GM12891 (cell line): ENCODE measurements around the gene ADAMTSL1.

ENCODE experiments used
- DNase-seq: peaks from one replicate; pipeline ENCODE4 v3.0.0; 2011; ENCODE audit warnings: low spot score; ENCODE audit not compliant: insufficient read length
- FAIRE-seq: peaks from 2 replicates; lab custom pipeline; 2011; peaks lifted over from hg19 to GRCh38; lab: Jason Lieb, UNC
- PAX5 ChIP-seq: IDR thresholded peaks from 2 replicates; pipeline ENCODE4 v1.6.1; 2011; ENCODE audit warnings: low read length, moderate library complexity, mild to moderate bottlenecking; ENCODE audit not compliant: insufficient read depth, severe bottlenecking
- POLR2A ChIP-seq: IDR thresholded peaks from 2 replicates; pipeline ENCODE4 v1.6.1; 2011; ENCODE audit warnings: low read depth, low read length, control low read depth
- POLR2AphosphoS5 ChIP-seq: IDR thresholded peaks from 2 replicates; pipeline ENCODE4 v1.6.1; 2011; ENCODE audit warnings: low read depth, low read length, control low read depth
- POU2F2 ChIP-seq: IDR thresholded peaks from 2 replicates; pipeline ENCODE4 v1.6.1; 2011; ENCODE audit warnings: low read depth, mild to moderate bottlenecking, control low read depth, low read length, moderate library complexity
- SPI1 ChIP-seq: IDR thresholded peaks from 2 replicates; pipeline ENCODE4 v1.6.1; 2011; ENCODE audit warnings: low read depth, low read length, control low read depth
- TAF1 ChIP-seq: IDR thresholded peaks from 2 replicates; pipeline ENCODE4 v1.6.1; 2011; ENCODE audit warnings: low read depth, low read length, control low read depth

Gene ADAMTSL1

DNA sequence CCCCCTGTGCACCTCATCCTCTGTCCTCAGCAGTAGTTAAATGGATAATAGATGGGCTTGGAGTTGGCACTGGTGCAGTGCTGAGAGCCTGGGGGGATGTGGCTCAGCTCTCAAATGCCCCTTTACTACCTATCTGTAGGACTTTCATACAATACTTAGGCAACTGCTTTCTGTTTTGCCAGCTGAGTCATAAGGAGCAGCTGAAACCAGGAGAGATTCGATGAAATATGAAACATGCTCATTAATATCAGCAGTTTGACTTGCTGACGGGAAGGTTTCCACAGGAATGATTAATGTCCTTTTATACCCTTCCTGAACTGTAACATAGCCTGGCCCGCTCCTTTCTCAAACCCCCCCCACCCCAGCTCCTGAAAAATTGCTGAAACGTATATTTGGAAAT is 416.4 kb downstream of the ADAMTSL1 start:
- DNase-seq: no peak
- no peak for FAIRE-seq
- TF ChIP-seq TAF1 (no peak), POU2F2 (no peak), POLR2AphosphoS5 (no peak), SPI1 (no peak), PAX5 (no peak), POLR2A (no peak)

DNA sequence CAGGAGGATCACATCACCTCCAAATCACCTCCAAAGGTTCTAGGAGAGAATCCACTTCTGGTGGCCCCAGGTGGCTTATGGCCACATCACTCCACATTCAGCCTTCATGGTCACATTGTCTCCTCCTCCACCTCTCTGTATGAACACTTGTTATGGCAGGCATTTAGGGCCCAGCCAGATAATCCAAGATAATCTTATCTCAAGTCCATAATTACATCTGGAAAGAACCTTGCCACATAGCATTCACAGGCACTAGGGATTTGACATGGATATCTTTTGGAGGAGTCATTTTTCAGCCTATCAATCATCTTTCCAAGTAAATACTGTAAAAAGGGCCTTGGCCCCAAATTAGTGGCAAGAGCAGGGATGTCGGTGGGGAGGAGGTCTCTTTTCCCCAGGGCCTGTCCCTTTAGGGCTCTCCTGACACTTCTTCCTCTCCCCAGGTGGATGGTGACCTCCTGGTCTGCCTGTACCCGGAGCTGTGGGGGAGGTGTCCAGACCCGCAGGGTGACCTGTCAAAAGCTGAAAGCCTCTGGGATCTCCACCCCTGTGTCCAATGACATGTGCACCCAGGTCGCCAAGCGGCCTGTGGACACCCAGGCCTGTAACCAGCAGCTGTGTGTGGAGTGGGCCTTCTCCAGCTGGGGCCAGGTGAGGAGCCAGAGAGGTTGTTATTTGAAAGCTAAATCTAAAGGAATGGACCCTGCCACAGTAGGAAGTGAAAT is 418.2 kb downstream of the ADAMTSL1 start:
- DNase-seq (no peak), FAIRE-seq (no peak)
- no peak for TF ChIP-seq POU2F2
- no peak for TF ChIP-seq PAX5
- TF ChIP-seq SPI1: no peak
- TF ChIP-seq TAF1: no peak
- TF ChIP-seq POLR2A: no peak
- no peak for TF ChIP-seq POLR2AphosphoS5

DNA sequence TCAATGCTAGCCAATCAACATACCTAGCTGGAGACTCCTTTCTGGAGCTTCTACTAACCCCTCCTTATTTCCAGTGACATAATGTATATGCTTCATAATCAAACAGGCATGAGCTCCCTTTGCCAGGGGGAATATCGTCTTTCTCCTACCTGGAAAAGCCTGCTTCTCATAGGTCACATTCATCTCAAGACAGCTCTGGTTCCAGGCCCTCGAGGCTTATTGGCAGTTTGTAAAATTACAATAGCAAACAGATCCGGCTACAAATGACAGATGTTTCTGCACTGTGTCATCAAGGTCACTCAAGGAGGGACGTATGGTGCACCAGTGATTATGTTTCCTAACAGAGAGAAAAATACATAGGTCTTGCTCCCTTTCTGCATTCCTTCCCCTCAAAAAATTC is 419.1 kb downstream of the ADAMTSL1 start:
- FAIRE-seq (no peak), DNase-seq (no peak)
- no peak for TF ChIP-seq PAX5
- no peak for TF ChIP-seq TAF1
- TF ChIP-seq POLR2A: no peak
- TF ChIP-seq SPI1: no peak
- TF ChIP-seq POLR2AphosphoS5: no peak
- TF ChIP-seq POU2F2: no peak

DNA sequence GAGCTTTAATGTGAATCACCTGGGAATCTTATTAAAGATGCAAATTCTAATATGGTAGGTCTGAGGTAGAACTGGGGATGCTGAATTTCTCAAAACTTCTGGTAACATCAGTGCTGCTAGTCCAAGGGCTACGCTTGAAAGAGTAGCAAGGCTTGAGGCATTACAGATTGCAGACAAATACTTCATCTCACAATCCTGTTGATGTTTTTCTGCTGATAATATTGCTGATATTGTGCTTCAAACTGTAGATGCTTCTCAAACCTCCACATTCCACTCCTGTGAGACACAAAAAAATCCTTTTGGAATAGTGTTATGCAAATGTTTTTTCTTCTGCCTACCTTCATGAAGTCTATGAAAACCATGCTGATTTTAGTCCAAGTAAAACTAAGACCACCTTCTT is 419.5 kb downstream of the ADAMTSL1 start:
- DNase-seq: no peak
- TF ChIP-seq POU2F2 (no peak), PAX5 (no peak)
- no peak for FAIRE-seq

DNA sequence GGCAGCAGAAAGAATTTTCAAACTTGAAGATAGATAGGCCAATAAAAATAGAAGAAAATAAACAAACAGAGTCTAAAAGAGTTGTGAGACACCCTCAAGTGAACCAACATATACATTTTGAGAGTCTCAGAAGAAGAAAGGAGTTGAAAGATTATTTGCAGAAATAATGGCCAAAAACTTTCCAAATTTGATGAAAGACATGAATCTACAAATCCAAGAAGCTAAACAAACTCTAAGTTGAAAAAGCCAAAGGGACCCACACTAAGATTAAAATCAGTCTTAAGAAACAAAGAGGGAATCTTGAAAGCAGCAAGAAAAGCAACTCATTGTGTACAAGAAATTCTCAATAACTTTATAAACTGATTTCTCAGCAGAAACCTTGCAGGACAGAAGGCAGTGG is 422.1 kb downstream of the ADAMTSL1 start:
- TF ChIP-seq PAX5 (no peak), POU2F2 (no peak), TAF1 (no peak), POLR2AphosphoS5 (no peak)
- FAIRE-seq (no peak), DNase-seq (no peak)

DNA sequence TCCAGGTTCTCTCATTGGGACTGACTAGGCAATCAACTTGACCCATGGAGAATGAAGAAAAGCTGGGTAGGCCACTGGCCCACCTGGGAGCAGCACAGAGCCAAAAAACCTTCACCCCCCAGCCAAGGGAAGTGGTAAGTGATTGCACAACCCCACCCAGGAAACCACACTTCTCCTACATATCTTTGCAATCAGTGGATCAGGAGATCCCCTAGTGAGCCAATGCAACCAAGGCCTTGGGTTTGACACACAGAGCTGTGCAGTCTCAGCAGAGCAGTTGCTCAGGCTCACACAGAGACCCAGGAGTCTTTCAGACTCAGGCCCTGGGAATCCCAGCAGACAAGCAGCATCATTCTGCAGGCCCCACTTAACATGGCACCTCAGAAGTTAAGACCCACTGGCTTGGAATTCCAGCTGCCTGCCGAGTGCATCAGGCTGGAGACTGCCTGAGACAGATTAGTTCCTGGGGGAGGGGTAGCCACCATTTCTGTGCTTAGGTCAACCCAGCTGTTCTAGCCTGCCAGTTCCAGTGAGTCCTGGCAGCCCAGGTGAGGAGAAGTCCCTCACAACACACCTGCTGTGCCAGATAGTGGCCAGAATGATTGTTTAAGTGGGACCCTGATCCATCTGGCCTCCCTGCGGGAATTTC is 422.7 kb downstream of the ADAMTSL1 start:
- DNase-seq (no peak), FAIRE-seq (no peak)
- TF ChIP-seq PAX5 (no peak), POLR2A (no peak), TAF1 (no peak), SPI1 (no peak), POLR2AphosphoS5 (no peak), POU2F2 (no peak)

DNA sequence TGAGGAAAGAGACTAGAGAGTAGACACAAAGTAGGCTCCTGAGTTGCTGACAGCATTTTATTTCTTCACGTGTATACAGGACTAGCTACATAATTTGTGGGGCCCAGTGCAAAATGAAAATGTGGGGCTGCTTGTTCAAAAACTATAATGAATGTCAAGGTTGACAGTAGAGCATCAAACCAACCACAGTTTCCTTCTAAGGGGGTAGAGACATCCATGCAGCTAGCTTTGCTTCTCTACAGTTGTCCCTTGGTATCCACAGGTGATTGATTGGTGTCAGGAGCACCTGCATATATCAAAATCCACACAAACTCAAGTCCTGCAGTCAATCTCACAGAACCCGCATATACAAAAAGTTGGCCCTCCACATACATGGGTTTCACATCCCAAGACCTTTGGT is 429.5 kb downstream of the ADAMTSL1 start:
- DNase-seq (no peak), FAIRE-seq (no peak)
- TF ChIP-seq SPI1: no peak
- TF ChIP-seq PAX5: no peak
- TF ChIP-seq POU2F2: no peak
- TF ChIP-seq TAF1: no peak
- no peak for TF ChIP-seq POLR2A
- no peak for TF ChIP-seq POLR2AphosphoS5

DNA sequence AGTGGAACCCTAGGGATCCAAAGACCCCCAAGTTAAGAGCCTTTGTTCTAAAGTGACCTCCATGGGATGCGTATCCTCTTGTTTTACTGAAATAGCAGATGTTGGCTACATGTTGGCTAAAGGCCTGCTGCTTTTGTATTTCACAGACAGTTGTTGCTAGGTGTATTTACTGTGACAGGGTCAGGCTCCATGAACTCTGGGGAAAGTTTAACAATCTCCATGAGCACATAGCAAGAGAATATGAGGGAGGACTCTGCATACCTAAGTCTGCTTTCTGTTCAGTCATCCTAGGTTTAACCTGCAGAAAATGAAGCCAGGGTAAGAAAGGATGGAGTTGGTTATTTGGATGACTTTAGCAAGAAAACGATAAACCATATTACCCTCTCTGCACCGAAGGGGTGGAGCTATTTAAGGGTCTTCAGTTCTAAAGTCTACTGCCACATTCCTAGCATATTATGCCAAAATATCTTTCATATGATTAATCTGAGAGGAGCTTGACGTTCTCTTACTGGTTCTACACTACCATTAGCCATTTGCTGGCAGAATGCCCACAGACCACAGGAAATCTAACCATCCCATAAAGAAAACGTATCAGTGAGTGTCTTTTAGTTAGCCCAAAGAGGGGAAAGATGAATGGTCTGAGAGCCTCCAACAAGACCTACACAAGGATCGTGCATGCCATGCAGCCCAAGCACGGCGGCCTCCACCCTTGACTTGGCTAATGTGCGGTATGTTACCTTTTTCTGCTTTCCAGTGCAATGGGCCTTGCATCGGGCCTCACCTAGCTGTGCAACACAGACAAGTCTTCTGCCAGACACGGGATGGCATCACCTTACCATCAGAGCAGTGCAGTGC is 431.3 kb downstream of the ADAMTSL1 start:
- DNase-seq: no peak
- no peak for FAIRE-seq
- no peak for TF ChIP-seq POLR2AphosphoS5
- TF ChIP-seq POU2F2: no peak
- TF ChIP-seq SPI1: no peak
- no peak for TF ChIP-seq POLR2A
- no peak for TF ChIP-seq PAX5
- no peak for TF ChIP-seq TAF1

DNA sequence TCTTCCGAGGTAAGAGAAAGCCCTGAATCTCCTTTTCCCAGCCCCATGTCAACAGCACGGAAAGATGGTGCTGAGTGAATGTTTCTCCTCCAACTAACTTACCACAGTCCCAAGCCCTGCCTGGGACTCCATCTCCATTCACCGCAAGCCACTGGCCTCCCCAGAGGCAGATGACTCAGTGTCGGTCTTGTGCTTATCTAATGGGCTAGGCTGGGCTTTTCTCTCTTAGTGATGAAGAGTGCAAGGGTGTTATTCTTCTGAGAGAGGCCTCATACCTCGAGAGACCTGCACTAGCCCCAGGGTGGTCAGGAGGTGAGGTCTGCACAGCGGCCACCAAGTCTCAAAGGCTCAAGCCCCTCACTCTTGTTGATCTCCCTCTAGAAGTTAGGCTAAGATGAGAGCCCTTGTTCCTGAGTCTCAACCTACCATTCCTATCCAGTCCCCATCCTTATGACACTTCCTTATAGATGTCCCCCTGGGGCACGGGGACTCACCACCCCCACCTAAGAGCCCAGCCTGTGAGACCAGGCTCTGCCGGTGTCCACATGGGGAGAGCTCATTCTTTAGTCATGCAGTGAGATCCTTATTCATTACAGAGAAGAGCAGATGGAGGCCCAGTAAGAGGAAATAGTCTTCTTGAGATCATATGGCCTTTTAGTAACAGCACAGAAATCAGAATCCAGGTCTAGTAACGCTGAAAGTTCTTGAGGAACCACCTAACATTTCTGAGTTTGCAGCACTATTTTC is 432.1 kb downstream of the ADAMTSL1 start:
- TF ChIP-seq TAF1 (no peak), SPI1 (no peak), POLR2AphosphoS5 (no peak), POU2F2 (no peak), POLR2A (no peak), PAX5 (no peak)
- no peak for DNase-seq
- no peak for FAIRE-seq
